GM11168 (cell line): ENCODE results near the gene KCNA4.
"Not testable (repeated sequence)": the region's sequence is repeated elsewhere in the genome, so short reads cannot be mapped to it uniquely, and the experiment has no call there.

Experiments used
- in situ Hi-C: fragments of 300-500 bp; cut with MboI; formaldehyde crosslinking; loops from one replicate; pipeline ENCODE4 v1.12.0; 2022; ENCODE audit warnings: low sequenced_read_pairs; ENCODE audit not compliant: unreplicated experiment

KCNA4 gene

GRCh38 chr11:30016588-30017363 lies at the start of gene KCNA4:
Gene KCNA4, minus strand, starts transcription at chr11:30017030. Its CDS starts 4,352 bp downstream, at chr11:30012678.
- in situ Hi-C loops: no loop called here

- in situ Hi-C loops: no loop called here
These were observed 45.3 kb upstream of the KCNA4 start for GRCh38 chr11:30062103-30062502.

- in situ Hi-C loops: no loop called here
These were observed 42.5 kb upstream of the KCNA4 start for GRCh38 chr11:30059172-30059815.

- in situ Hi-C loops: no loop called here
These were observed 32.4 kb upstream of the KCNA4 start for GRCh38 chr11:30049214-30049613.

GRCh38 chr11:30046578-30046945 lies 29.7 kb upstream of the KCNA4 start:
- in situ Hi-C loops: no loop called here

GRCh38 chr11:30045921-30046577 lies 29.2 kb upstream of the KCNA4 start:
- in situ Hi-C loops: no loop called here

GRCh38 chr11:30045144-30045543 lies 28.3 kb upstream of the KCNA4 start:
- in situ Hi-C loops: no loop called here

GRCh38 chr11:30041171-30041570 lies 24.3 kb upstream of the KCNA4 start:
- in situ Hi-C loops: no loop called here

GRCh38 chr11:30034746-30035145 lies 17.9 kb upstream of the KCNA4 start:
- in situ Hi-C loops: not testable (repeated sequence)

GRCh38 chr11:30034166-30034565 lies 17.3 kb upstream of the KCNA4 start:
- in situ Hi-C loops: not testable (repeated sequence)

GRCh38 chr11:30025396-30026139 lies 8.7 kb upstream of the KCNA4 start:
- in situ Hi-C loops: no loop called here

GRCh38 chr11:30023074-30023473 lies 6.2 kb upstream of the KCNA4 start:
- in situ Hi-C loops: no loop called here

GRCh38 chr11:30019481-30019880 lies 2.7 kb upstream of the KCNA4 start:
- in situ Hi-C loops: no loop called here

- in situ Hi-C loops: no loop called here
These were observed 1.7 kb upstream of the KCNA4 start for GRCh38 chr11:30018495-30018894.

GRCh38 chr11:30017445-30017895 lies 640 bp upstream of the KCNA4 start:
- in situ Hi-C loops: no loop called here

- in situ Hi-C loops: no loop called here
These were observed 961 bp downstream of the KCNA4 start for GRCh38 chr11:30015725-30016412.

GRCh38 chr11:30012346-30012745 lies 4.5 kb downstream of the KCNA4 start:
- in situ Hi-C loops: no loop called here

GRCh38 chr11:30009060-30009459 lies 7.8 kb downstream of the KCNA4 start:
- in situ Hi-C loops: no loop called here

- in situ Hi-C loops: no loop called here
These were observed 10.0 kb downstream of the KCNA4 start for GRCh38 chr11:30006876-30007275.

- in situ Hi-C loops: no loop called here
These were observed 14.6 kb downstream of the KCNA4 start for GRCh38 chr11:30002157-30002785.
